Measurements from ENCODE around the gene PTPRQ.

DNA sequence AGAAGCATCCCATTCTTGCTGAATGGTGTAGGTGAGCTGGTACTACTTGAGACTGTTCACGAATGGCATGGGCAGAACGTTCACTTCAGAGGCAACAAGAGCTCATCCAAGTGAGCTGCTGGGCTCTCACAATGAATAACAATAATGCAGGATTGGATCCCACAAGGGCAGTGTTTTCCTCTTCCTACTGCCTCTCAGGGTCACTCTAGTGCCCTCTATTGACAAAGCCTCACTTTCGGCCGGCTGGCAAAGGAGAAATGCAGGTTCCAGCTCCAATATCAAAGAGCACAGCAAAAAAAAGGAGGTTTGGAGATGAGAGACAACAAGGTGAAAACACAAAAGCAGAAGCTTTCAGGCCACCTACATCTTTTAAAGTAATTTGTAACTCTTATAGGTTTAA lies 188.8 kb downstream of the PTPRQ start:
- TF ChIP-seq, protein P1, sequence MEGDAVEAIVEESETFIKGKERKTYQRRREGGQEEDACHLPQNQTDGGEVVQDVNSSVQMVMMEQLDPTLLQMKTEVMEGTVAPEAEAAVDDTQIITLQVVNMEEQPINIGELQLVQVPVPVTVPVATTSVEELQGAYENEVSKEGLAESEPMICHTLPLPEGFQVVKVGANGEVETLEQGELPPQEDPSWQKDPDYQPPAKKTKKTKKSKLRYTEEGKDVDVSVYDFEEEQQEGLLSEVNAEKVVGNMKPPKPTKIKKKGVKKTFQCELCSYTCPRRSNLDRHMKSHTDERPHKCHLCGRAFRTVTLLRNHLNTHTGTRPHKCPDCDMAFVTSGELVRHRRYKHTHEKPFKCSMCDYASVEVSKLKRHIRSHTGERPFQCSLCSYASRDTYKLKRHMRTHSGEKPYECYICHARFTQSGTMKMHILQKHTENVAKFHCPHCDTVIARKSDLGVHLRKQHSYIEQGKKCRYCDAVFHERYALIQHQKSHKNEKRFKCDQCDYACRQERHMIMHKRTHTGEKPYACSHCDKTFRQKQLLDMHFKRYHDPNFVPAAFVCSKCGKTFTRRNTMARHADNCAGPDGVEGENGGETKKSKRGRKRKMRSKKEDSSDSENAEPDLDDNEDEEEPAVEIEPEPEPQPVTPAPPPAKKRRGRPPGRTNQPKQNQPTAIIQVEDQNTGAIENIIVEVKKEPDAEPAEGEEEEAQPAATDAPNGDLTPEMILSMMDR (IDR thresholded peaks at IDR 0.05) = no peak
- no peak for TF ChIP-seq EP300 (IDR thresholded peaks at IDR 0.05)
- TF ChIP-seq POLR2A (IDR thresholded peaks at IDR 0.05) = no peak
- TF ChIP-seq POLR2AphosphoS5 (IDR thresholded peaks at IDR 0.05) = no peak

All from gastroesophageal sphincter (tissue), 3 donors.